GM19043 (cell line): ENCODE results near the gene HYI.
"Not testable (repeated sequence)": the region's sequence is repeated elsewhere in the genome, so short reads cannot be mapped to it uniquely, and the experiment has no call there.

Experiments
- ATAC-seq: cut with Tn5 transposase; IDR thresholded peaks from one replicate; pipeline ENCODE4 v1.9.1; 2021; ENCODE audit warnings: low read depth; ENCODE audit not compliant: unreplicated experiment

The HYI gene

GRCh38 chr1:43453442-43454269, at the start of gene HYI:
TSS of gene HYI (minus strand) at chr1:43453931. CDS start at chr1:43453793, 138 bp downstream.
- ATAC-seq: no peak

GRCh38 chr1:43501806-43502205, 48.1 kb upstream of the HYI start:
- not testable (repeated sequence) for ATAC-seq

- no peak for ATAC-seq
Measured at GRCh38 chr1:43499898-43500297, 46.2 kb upstream of the HYI start.

GRCh38 chr1:43495204-43495603, 41.5 kb upstream of the HYI start:
- no peak for ATAC-seq

GRCh38 chr1:43493661-43494450, 40.1 kb upstream of the HYI start:
- no peak for ATAC-seq

- no peak for ATAC-seq
Measured at GRCh38 chr1:43492826-43493225, 39.1 kb upstream of the HYI start.

- ATAC-seq: no peak
Measured at GRCh38 chr1:43491061-43491460, 37.3 kb upstream of the HYI start.

- ATAC-seq: no peak
Measured at GRCh38 chr1:43488165-43488564, 34.4 kb upstream of the HYI start.

- no peak for ATAC-seq
Measured at GRCh38 chr1:43484367-43484766, 30.6 kb upstream of the HYI start.

- ATAC-seq: no peak
Measured at GRCh38 chr1:43482215-43482614, 28.5 kb upstream of the HYI start.

- no peak for ATAC-seq
Measured at GRCh38 chr1:43481491-43481890, 27.8 kb upstream of the HYI start.

- ATAC-seq: no peak
Measured at GRCh38 chr1:43479414-43479813, 25.7 kb upstream of the HYI start.

GRCh38 chr1:43477716-43478115, 24.0 kb upstream of the HYI start:
- no peak for ATAC-seq

- ATAC-seq: not testable (repeated sequence)
Measured at GRCh38 chr1:43475611-43476401, 22.1 kb upstream of the HYI start.

GRCh38 chr1:43473463-43473862, 19.7 kb upstream of the HYI start:
- ATAC-seq: no peak

- not testable (repeated sequence) for ATAC-seq
Measured at GRCh38 chr1:43472463-43473151, 18.9 kb upstream of the HYI start.

GRCh38 chr1:43472087-43472462, 18.3 kb upstream of the HYI start:
- no peak for ATAC-seq

- ATAC-seq: no peak
Measured at GRCh38 chr1:43469932-43470331, 16.2 kb upstream of the HYI start.

GRCh38 chr1:43468414-43468813, 14.7 kb upstream of the HYI start:
- no peak for ATAC-seq

- ATAC-seq: no peak
Measured at GRCh38 chr1:43466403-43466802, 12.7 kb upstream of the HYI start.
